HG02981 (cell line): ENCODE data around the gene METTL2B.
"Not testable (repeated sequence)": the region's sequence is repeated elsewhere in the genome, so short reads cannot be mapped to it uniquely, and the experiment has no call there.

Experiments used
- ATAC-seq: cut with Tn5 transposase; IDR thresholded peaks from one replicate; pipeline ENCODE4 v1.9.1; 2021; ENCODE audit warnings: mild to moderate bottlenecking, moderate library complexity; ENCODE audit not compliant: unreplicated experiment

METTL2B gene

DNA sequence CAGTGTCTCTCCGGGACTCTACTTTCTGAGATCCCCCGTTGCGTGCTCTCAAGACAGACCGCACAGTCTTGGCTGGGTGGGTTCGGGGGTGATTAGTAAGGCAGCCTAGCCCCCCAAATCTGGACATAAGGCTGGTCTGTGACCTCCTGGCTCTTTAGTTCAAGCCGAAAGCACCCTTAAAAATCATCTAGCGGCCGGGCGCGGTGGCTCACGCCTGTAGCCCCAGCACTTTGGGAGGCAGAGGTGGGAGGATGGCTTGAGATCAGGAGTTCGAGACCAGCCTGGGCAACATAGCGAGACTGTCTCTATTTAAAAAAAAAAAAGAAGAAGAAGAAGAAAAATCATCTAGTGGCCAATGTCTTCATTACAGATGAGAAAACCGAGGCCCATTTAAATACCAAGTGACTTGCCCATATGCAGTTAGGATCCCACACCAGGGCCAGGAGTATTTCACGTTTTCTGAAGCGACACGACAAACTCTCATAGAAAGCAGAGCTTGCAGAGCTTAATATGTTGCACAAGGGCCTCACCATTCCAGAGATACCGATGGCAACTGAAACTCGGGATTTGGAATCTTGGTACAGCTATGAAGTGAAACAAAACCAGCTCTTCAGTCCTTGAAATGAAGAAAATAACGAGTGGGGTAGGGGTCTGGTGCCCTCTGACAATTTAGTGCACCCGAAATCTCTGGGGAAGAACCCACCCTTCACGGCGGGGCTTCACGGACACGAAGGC lies 21.6 kb upstream of the METTL2B start:
- ATAC-seq: no peak

DNA sequence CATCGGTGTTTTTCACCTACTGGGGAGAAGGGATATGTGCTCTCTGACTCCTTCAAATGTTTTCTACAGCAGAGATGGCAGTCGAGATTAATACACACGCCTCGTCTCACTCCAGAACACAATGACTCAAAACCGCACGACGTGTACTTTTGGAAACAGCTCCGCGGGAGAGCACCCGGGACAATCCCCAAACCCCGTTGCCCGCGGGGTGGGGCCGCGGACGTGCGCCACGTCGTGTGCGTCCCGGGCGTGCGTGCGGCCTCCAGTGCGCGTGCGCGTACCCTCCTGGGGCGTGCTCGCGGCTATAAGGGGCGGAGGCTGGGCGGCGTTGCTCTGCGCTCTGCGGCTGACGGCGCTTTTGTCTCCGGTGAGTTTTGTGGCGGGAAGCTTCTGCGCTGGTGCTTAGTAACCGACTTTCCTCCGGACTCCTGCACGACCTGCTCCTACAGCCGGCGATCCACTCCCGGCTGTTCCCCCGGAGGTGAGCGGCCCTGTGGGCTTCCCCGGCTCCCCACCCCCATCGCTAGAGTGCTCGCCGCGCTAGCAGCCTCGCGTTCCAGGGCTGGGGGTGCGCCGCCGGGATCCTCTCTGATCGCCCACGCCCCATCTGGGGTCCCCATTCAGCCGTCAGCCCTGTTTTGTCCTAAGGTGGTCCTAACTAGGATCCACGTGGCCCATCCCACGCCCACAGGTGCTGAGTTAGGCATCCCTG lies 20.8 kb upstream of the METTL2B start, which contains the start of gene HILPDA:
TSS of gene HILPDA (plus strand) at position 336 of the 712 bp plus-strand sequence. CDS start 1,391 bp downstream, outside the sequence.
- peak; percentile 80 for ATAC-seq

DNA sequence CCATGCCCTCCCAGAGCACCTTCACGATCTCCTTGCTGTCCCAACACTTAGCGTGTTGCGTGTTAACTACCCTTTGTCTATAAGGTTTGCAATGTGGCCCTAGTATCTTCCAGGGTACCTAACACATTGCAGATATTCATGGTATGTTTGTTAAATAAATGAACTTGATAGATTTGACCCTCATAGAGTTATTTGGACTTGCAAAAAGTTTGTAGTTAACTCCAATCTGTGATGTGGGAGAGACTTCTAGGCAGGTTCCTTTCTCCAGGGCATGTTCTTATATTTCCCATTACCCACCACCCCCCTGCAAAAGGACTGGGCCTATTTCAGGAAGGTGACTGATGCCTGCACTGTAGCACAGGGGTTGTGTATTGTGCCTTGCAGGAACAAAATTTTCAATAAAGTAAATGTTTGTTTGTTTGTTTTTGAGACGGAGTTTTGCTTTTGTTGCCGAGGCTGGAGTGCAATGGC lies 20.3 kb upstream of the METTL2B start:
- no peak for ATAC-seq

DNA sequence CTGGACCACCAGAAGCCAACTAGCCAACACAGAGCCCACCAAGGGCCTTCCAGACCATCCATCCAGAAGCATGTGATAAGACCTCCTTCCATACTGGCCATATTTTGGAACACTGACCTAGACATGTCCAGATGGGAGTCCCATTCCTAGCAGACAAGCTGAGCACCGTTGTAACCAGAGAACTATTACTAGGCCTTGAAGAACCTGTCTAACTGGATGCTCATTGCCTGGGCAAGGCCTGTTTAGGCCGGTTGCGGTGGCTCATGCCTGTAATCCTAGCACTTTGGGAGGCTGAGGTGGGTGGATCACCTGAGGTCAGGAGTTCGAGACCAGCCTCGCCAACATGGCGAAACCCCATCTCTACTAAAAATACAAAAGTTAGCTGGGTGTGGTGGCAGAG lies 19.2 kb upstream of the METTL2B start:
- ATAC-seq: not testable (repeated sequence)

DNA sequence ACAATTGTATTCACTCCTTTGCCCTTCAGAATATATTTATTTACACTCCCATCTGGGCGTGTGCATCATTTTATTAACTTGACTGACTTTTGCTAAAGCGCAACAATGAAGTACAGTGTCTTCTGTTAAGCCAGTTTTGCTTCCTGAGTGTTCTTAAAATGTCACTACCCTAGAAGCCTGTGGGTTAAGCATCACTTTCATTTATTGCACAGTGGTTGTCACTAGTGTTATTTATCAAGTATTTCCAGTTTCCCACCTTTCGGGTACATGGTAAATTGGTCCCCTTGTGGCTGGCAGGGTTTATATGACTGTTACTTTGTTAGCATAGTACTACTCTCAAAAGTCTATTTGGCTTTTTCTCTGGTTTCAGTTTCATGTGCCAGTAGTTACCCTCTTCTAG lies 17.6 kb upstream of the METTL2B start:
- peak; percentile 36 for ATAC-seq

DNA sequence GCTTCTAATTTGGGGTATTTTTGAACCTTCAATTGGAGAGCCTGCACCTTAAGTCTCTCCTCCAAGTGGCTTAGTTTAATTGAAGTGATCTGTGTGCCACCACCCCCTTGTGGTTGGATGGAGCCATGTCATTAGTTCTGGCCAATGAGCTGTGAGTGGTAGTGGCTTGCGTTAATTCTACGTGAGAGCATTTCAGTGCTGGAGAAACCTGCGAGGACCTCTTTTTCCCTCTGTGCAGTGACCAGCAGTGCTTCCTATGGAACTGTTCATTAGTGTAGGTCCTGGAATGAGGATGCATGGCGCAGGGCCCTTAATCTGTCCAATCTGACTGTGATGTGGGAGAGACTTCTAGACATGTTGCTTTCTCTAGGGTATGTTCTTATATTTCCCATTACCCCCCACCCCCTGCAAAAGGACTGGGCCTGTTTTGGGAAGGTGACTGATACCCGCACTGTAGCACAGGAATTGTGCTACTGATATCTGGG lies 17.1 kb upstream of the METTL2B start:
- ATAC-seq: peak; percentile 36

DNA sequence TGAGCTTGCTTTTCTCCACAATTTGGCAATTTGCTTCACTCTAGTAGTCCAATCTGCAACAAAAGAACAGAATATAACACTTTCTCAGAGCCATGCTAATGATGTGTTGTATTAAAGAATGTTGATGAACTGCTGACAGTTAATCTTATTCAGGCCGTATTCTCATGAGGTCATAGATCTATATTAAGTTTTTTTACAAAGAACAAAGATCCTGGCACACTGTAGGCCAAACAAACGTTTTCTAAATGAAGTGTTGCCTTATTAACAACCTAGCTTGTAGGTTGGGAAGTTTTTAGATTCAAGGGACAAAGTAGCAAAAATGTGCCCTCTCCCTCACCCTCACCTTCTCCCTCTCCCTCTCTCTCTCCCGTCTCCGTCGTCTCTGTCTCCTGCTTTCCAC lies 14.1 kb upstream of the METTL2B start:
- ATAC-seq: no peak

DNA sequence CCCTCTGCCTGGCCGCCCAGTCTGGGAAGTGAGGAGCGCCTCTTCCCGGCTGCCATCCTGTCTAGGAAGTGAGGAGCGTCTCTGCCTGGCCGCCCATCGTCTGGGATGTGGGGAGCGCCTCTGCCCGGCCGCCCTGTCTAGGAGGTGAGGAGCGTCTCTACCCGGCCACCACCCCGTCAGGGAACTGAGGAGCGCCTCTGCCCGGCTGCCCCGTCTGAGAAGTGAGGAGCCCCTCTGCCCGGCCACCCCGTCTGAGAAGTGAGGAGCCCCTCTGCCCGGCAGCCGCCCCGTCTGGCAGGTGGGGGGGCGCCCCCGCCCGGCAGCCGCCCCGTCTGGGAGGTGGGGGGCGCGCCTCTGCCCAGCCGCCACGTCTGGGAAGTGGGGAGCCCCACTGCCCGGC lies 13.2 kb upstream of the METTL2B start:
- not testable (repeated sequence) for ATAC-seq

DNA sequence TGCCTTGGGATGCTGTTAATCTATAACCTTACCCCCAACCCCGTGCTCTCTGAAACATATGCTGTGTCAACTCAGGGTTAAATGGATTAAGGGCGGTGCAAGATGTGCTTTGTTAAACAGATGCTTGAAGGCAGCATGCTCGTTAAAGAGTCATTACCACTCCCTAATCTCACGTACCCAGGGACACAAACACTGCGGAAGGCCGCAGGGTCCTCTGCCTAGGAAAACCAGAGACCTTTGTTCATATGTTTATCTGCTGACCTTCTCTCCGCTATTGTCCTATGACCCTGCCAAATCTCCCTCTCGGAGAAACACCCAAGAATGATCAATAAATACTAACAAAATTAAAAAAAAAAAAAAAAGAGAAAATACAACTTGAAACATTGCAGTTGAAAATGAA lies 12.6 kb upstream of the METTL2B start:
- not testable (repeated sequence) for ATAC-seq

DNA sequence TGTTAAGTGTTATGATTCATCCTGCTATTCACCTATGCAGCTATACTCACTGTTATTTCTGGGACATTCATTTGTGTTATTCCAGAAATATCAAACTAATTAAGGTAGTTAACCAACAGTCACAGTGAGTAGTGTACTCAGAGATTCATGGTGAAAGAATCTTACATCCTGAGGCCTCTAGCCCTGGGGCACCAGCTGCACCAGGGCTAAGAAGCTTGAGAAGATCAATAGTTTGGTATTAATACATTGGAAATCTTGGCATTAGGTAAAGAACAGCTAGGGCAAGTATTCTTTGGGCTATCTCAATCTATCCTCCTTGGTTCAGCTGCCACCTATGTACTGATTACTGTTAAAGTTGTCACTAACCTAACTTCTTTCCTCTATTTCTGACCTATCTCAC lies 9.7 kb upstream of the METTL2B start:
- ATAC-seq: not testable (repeated sequence)

DNA sequence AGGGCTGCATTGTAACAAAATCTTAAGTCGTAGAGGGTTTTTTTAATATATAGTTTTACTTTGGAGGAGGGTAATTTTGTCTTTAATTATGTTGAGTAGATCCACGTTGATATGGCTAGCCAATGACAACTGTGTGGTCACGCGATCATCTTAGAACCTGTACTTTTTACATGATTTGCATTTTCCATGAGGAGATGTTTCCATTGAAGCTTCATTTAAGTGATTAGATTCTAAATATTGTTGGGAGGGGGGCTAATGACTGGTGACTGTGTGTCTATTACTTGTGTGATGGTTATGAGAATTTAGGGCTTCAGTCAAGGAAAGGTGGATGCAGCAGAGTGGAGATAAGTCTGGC lies 765 bp downstream of the METTL2B start:
- peak; percentile 17 for ATAC-seq

DNA sequence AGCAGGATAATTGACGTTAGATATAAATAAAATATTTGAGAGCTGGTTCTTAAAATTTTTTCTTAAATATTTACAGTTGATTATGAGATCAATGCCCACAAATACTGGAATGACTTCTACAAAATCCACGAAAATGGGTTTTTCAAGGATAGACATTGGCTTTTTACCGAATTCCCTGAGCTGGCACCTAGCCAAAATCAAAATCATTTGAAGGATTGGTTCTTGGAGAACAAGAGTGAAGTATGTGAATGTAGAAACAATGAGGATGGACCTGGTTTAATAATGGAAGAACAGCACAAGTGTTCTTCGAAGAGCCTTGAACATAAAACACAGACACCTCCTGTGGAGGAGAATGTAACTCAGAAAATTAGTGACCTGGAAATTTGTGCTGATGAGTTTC lies 2.5 kb downstream of the METTL2B start:
- ATAC-seq: not testable (repeated sequence)

DNA sequence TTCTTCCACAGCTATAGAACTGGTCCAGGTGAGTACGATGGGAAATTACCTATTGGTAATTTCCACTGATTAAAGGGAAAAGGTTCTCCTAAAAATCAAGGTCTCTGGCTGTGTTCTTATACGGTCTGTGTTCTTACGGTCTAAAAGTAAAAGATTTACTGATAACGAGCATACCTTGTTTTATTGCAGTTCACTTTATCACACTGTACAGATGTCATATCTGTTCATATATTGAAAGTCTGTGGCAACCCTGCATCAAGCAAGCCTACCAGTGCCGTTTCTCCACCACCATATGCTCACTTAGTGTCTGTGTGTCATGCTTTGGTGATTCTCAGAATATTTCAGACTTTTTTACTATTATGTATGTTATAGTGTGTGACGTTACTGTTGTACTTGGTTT lies 11.6 kb downstream of the METTL2B start:
- ATAC-seq: not testable (repeated sequence)

DNA sequence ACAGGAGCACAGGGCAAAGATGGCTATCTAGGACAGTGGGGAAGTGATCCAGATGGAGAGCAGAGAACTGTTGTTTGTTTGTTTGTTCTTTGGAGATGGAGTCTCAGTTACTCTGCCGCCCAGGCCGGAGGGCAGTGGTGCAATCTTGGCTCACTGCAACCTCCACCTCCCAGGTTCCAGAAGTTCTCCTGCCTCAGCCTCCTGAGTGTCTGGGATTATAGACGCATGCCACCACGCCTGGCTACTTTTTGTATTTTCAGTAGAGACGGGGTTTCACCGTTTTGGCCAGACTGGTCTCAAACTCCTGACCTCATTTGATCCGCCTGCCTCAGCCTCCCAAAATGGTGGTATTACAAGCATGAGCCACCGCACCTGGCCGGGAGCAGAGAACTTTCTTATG lies 20.9 kb downstream of the METTL2B start:
- no peak for ATAC-seq

DNA sequence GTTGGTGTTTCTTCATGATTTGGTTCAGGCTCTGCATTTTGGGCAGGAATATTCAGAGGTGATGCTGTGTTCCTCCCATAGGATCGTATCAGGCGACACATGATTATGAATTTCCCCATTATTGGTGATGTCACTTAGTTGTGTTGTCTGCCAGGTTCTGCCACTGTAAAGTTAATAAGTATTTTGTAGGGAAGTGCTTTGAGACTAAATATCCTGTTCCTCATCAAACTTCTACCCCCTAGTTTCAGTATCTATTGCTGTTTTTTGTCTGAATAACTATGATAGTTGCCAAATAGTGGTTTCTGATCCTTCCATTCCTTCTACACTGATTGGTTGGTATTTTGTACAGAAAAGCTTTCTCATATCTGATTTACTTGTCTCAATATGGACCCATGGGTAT lies 28.9 kb downstream of the METTL2B start:
- ATAC-seq: not testable (repeated sequence)

DNA sequence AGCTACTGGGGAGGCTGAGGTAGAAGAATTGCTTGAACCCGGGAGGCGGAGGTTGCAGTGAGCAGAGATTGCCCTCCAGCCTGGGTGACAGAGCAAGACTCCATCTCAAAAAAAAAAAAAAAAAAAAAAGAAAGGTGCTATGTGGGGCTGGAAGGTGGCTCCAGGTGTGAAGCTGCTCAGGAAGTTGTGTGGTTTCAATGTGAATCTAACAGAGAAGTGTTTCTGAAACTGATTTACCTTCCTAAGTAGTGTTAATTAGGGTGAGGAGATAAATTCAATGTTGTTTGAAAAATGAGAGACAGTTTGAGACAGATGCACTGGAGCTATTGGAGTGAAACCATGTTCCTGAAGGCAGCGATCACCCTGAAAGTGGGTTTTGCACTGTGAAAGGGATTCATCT lies 30.3 kb downstream of the METTL2B start:
- ATAC-seq: peak; percentile 44

DNA sequence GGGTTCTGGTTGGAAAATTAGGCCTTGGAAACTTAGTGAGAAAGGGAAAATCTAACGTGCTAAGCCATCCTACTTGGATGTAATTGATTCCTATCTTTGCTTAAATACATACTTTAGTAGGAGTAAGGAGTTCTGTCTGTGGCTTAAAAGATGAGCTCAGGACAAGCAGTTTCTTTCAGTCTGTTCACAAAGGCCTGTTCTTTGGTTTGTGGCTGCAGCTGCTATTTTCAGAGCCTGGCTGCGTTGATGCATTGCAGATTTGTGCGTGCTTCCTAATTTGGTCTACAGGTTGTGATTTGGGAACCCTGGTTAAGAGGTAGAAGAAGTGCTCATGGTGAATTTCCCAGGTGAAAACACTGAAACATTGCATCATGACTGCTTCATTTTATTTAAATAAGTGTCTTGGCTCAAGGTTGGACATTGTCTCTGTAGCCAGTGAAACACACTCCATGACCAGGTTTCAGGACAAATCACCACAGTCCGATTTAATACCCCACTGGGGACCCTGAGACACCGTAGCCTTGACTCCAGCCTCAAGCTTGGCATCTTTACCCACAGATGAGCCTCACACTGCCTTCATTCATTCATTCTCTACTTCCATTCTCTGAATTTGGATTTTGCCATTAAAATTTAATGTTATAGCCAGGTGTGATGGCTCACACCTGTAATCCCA lies 30.9 kb downstream of the METTL2B start:
- peak; percentile 52 for ATAC-seq

DNA sequence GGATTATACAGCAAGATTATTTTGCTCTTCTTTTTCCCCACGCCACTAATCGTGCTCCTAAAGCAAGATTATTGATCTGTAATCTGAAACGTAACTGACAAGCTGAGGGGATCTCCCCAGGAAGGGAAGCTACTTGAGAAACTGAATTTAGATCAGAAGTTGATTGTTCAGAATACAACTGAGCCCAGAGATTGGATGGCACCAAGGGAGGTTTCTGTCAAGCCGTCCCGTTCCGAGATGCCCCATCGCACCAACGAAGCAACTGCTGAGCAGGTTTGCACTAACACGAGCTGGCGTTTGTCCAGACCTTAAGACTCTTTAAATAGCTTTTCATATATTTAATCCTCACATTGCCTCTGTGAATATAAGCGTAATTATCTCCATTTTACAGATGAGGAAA lies 35.1 kb downstream of the METTL2B start:
- ATAC-seq: not testable (repeated sequence)

DNA sequence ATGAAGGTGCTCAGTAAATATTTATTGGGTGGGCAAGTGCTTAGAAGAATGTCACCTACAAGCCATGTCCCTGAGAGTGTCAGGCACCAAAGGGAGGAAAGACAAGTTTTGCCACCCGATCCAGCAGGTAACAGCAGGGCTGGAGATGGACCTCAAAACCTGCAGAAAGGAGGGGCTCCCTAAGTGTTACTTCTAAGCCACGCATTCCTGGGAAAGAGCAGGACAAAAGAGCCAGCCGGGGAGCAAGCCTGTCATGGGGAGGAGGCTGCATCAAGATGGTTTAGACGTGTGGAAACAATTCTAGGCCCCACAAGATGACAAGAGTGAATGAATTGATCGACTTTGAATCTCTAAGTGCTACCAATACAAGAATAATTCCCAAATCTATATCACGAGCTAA lies 38.7 kb downstream of the METTL2B start:
- not testable (repeated sequence) for ATAC-seq

DNA sequence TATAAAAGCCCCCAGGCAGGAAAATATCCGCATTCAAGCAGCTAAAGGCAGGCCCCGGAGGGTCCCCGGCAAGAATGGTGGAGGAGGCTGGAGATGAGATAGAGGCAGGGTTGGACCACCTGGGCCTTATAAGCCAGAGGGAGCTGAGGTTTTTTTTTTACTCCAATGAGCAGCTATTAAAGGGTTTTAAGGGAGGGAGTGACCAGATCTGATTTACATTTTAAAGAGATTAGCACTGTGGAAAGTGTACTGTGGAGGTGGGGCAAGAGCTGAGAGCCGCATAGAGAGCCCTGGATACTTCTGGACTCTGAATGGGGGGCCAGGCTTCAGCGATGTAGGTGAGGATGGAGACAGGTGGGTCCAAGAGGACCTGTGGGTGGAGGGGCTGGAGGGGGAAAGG lies 40.5 kb downstream of the METTL2B start:
- not testable (repeated sequence) for ATAC-seq

DNA sequence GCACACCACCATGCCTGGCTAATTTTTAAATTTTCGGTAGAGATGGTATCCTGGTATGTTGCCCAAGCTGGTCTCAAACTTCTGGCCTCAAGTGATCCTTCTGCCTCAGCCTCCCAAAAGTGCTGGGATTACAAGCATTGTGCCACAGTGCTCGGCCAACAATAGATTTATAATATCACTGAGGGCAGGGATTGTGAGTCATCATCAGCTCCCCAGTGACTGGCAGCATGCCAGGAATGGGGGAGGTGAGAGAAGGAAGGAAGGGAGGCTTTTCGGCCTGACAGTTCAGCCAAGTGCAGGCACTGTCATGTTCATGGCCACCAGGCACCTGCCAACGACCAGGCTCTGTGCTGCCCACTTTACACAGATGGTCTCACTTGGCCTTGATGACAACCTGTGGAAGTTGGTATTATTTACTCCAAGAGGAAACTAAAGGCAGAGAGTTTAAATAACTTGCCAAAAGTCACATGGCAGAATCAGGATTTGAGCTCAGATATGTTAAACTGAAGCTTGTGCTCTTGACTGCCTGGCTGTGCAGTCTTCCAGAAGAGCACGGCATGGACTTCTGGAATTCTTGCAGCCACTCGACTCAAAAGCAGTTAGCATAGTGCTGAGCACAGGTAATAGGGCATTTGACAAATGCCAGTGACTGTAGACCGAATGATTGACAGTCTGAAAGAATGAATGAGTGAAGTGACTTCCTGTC lies 46.8 kb downstream of the METTL2B start:
- not testable (repeated sequence) for ATAC-seq
